Esophagus mucosa (tissue), 1 donor: ENCODE data around the gene HNRNPUL1. TPM values are rescaled to one million over a fixed set of nuclear protein-coding genes. Genes with fewer than 3 reads are reported as not detected.
A peak's percentile ranks its signal among the peaks of the same experiment; 100 is the strongest.
"Not testable (repeated sequence)": the region's sequence is repeated elsewhere in the genome, so short reads cannot be mapped to it uniquely, and the experiment has no call there.

Experiments used
- ATAC-seq: fragments of 200-7000 bp; cut with Tn5 transposase; one replicate; pipeline ENCODE4 v1.9.1; 2020
- total RNA-seq: library from RNA; stranded (reverse); gene quantifications from one replicate; pipeline ENCODE4 v1.2.4, GENCODE V29; 2023
- donor health status: DM: yes; HTN: yes; CAD: no.

HNRNPUL1 gene
- total RNA-seq: 116 TPM

DNA sequence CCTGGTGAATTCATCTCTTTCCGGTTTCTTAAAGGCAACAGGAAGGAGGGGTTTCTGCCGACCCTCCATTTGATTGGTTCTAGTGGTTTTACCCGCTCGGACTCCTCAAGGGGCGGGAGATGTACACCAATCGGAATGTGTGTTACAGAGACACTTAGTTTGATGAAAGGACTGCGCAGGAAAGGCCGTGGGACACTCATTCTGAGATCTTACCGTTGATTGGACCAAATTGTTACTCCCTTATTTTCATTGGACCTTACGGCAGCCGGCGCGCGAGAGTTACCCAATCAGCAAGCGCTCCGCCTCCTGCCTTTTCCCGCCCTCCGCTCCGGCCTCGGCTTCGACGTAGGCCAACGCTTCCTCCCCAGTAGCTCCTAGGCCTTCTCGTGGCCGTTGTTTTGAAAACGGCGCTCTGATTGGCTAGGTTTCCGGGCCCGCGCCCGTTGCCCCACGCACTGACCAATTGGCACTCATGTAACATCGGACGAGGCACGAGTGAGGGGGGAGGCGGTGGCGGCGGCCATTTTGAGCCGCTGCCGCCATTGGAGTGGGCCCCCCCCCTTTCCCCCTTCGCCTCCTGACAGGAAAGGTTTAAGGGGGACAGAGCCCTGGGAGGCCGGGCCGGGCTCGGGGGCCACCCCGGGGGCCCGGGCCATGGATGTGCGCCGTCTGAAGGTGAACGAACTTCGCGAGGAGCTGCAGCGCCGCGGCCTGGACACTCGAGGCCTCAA lies at the start of gene HNRNPUL1:
Gene HNRNPUL1 (plus strand): TSS at position 523 of the 731 bp plus-strand sequence. CDS start 132 bp downstream, at position 655.
- ATAC-seq: peak; percentile 87

DNA sequence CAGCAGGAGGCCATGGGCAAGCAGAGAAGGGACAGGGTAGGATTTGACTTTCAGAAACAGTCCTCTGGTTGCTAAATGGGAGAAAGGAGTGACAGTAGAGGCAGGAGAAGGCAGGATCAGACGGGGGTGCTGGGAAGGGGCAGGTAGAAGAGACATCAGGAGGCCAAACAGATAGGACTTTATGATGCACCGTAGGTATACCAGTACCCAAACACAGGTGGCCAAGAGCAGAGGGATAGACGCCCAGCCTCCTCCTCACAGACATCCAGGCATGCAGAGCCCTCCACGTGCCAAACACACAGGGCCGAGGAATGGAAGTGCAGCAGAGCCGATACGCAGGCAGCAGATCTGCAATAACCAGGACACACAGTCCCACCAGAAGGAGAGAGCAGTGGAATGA lies 46.4 kb upstream of the HNRNPUL1 start:
- no peak for ATAC-seq

DNA sequence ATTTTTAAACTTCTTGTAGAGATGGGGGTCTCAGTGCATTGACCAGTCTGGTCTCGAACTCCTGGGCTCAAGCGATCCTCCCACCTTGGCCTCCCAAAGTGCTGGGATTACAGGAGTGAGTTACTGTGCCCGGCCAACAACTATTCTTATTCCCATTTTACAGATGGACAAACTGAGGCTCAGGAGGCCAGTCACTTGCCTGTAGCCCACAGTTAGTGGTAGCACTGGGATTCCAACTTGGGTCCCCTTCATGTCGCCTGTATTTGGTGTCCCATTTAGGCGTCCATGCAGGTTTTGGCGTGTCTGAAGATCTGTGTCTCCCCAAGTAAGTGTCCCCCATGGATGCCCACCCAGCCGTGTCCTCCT lies 45.9 kb upstream of the HNRNPUL1 start:
- no peak for ATAC-seq

DNA sequence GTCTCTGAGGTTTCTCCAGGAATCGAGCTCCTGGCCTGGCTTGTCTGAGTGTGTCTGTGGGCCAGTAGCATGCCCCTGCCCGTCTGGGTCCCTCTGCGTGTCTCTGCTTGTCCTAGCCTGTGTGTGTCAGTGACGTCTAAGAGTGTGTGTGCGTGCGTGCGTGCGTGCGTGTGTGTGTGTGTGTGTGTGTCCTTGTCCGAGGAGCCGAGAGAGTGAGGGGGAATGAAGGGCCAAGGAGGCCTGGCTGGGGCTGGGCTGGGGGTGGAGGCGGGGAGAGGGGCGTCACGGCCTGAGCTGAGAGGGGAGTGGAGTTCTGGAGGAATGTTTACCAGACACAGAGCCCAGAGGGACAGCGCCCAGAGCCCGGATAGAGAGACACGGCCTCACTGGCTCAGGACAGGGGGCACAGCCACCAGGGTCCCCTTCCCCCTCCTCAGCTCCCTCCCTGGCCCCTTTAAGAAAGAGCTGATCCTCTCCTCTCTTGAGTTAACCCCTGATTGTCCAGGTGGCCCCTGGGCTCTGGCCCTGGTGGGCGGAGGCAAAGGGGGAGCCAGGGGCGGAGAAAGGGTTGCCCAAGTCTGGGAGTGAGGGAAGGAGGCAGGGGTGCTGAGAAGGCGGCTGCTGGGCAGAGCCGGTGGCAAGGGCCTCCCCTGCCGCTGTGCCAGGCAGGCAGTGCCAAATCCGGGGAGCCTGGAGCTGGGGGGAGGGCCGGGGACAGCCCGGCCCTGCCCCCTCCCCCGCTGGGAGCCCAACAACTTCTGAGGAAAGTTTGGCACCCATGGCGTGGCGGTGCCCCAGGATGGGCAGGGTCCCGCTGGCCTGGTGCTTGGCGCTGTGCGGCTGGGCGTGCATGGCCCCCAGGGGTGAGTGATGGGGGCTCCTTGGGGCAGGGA lies 45.3 kb upstream of the HNRNPUL1 start, which contains the start of gene AXL:
Gene AXL (plus strand): TSS at position 609 of the 893 bp plus-strand sequence. CDS start 170 bp downstream, at position 779.
- ATAC-seq: peak; percentile 89

DNA sequence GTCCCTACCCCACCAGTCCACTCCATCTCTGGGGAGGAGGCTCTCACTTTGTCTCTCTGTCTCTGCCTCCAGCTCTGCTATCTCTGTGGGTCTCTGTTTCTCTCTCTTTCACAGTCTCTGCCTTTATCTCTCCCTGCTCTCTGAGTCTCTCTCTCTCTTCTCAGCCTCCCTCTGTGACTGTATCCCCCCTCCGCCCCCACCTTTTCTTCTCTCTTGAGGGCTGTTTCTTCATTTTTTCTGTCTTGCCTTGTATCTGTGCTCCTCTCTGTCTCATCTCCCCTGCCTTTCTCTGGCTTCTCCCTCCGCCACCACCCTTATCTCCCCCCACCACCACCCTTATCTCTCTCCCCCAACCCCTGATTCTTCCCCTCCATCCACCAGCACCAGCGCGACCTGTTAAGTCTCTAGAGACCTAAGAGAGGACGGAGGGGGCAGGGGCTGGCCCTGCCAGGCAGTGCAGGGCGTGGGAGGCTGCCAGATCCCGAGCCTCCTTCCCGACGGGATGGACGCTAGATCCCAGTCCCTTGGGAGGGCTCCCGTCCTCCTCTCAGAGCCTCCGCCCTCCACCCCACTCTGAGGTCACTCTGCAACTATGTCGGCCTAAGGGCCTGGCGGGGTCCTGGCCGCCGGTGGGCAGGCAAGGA lies 44.1 kb upstream of the HNRNPUL1 start:
- ATAC-seq: no peak

DNA sequence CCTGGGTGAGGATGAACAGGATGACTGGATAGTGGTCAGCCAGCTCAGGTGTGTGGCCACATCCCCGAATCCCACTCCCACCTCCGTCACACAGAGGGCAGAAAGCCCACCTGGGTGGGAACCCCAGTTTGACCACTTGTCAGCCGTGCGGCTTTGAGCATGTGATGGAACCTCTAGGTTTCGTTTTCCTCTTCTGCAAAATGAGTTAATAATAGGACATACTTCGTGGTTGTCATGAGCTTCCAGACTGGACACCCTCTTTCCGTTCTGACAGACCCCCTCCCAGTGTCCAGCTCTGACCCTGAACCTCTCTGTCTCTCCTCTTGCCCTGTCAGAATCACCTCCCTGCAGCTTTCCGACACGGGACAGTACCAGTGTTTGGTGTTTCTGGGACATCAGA lies 43.4 kb upstream of the HNRNPUL1 start:
- no peak for ATAC-seq

DNA sequence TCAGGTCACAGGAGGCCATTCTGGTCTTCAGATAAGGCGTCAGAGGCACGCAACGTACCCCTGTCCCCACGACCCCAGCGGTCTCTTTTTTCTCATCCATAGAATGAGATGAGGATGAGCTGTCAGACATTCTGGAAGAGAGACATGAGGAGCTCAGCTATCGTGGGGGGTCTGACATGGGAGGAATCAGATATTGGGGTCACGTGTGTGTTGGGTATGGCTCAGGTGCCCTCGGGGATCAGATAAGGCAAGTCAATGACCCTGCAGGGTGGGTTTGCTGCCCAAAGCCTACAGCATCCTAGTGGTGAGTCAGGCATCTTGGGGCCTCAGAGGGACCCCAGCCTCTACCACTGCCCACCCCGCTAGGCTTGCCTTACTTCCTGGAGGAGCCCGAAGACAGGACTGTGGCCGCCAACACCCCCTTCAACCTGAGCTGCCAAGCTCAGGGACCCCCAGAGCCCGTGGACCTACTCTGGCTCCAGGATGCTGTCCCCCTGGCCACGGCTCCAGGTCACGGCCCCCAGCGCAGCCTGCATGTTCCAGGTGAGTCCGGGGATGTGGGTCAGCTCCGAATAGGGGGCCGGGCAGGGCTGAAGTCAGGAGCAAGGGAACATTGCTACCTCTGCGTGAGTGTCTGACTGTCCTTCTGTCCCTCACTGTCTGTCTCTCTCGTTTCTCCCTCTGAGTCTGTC lies 42.5 kb upstream of the HNRNPUL1 start:
- no peak for ATAC-seq

DNA sequence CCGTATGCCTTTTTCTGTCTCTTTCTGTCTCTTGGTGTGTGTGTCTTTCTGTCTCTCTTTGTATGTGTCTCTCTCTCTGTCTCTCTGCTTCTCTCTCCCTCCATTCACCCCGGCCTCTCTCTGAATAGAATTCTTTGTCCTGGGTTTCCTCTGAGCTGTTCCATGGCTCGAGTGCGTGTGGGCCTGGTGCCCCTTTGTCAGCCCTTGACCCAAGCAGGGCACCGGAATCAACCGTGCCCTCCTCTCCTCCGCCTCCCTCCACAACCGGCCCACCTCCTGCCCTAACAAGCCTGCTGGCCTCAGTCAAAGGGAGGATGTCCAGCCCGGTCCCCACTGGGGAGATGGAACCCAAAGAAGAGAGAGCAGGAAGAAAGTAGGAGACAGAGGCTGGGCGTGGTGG lies 41.9 kb upstream of the HNRNPUL1 start:
- ATAC-seq: no peak

DNA sequence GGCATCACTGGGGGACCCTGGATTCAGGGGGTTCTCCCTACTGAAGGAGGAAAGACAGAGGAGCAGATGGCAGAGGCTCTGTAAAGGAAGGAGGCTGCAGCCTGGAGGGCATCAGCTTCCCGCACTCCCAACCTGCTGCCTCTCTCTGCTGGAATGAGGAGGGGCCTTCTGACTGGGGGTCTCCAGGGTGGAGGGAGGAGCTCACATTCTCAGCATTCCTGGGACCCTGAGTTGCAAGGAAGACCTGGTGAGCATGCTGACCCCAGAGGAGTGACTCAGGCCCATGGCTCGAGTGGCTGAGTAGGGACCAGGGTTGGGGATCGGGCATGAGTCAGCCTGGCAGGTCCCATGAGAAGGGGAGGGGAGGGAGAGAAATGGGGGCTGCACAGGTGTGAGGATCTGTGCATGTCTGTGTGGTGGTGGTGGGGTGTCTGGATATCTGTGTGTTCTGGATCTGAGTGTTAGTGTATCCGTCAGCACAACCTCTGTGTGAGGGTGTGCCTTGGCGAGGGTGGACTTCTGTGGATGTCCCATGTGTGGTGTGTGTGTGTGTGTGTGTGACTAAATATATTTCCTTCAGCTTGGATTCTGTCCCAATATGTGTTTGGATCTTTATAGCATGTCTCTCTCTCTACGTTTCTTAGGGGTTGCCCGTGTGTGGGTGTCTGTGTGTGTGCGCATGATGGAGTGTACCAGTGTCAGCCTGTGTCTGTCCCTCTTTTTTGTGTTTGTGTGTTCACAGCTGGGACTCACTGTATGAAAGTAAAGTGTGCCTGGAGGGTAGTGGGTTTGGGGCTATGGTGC lies 40.5 kb upstream of the HNRNPUL1 start:
- no peak for ATAC-seq

DNA sequence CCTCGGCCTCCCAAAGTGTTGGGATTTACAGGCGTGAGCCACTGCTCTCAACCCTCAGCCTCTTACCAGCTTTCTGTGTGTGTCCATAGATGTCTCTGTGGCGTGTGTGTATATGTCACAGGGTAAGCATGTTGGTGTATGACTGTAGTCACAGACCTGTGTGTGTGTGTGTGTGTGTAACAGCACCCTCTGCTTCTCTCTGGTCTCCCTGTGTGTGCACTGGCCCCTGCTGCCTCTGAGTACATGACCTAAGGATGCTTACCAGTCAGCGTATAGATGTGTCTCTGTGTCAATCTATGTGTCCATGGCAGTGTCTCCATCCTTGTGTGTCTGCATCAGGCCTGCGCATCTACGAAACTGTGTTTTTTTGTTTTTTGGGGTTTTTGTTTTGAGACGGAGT lies 39.5 kb upstream of the HNRNPUL1 start:
- ATAC-seq: no peak

DNA sequence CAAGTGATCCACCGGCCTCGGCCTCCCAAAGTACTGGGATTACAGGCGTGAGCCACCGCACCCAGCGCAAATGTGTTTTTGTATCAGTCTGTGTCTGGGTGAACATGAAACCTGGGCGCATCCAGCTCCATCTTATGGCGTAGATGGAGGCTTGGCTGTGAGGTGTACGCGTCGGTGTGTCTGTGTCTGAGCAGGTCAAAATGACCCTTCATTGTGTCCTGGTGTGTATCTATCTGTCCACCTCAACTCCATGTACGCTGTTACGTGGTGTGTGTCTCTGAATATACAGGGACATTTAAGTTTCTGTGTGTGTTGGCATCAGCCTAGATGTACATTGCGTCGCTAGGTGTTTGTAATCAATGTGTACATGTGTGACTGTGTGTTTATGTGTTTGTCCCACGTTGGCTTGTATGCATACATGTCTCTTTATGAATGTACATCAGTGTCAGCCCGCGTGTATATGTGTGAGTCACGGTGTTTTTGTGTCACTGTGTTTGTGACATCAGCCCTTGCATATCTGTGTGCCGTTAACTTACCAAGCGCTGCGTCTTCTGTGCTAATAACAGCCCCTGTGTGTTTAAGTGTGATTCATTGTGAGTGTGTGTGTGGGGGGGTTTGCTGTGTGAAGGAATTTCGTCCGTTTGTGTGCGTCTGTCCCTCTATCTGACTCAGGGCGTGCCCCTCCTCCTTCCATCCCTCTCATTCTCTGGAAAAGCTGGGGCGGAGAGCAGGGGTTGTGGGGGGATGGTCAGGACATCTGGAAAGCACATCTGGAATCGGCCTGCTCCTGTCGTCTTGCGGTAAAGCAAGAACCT lies 38.7 kb upstream of the HNRNPUL1 start:
- ATAC-seq: peak; percentile 44

DNA sequence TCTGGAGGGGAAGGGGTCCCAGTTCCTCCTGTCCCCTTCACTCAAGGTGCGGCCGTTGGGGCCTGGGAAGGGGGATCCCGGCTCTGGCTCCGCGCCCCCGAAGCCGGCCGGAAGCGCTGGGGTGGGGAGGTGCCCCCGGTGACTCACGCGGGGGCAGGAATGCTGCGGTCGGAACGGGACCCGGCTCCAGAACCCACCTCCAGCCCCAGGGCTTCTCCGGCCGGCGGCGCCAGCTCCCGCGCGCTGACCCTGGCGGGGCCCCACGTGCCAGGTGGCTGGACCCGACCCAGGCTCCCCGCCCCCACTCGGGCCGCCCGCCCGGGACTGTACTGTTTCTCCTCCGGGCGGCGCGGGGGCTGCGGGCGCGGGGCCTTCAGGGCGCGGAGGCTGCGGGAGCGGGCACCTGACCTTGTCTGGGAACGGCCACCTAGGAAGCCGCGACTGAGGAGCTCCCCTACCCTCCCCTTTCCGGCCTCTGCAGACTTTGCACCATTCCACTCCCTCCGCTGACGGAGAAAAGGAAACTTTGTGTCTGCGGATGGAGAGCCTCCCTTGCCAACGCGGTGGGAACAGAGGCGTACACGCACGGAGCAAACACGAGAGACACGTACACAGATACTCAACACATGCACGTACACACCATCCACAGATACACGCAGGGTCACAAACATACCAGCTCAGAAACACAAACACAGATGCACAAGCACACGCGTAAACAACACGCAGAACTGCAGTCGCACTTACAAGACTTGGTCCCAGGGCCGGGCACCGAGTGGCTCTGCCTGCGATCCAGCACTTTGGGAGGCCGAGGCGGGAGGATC lies 37.9 kb upstream of the HNRNPUL1 start:
- peak; percentile 40 for ATAC-seq

DNA sequence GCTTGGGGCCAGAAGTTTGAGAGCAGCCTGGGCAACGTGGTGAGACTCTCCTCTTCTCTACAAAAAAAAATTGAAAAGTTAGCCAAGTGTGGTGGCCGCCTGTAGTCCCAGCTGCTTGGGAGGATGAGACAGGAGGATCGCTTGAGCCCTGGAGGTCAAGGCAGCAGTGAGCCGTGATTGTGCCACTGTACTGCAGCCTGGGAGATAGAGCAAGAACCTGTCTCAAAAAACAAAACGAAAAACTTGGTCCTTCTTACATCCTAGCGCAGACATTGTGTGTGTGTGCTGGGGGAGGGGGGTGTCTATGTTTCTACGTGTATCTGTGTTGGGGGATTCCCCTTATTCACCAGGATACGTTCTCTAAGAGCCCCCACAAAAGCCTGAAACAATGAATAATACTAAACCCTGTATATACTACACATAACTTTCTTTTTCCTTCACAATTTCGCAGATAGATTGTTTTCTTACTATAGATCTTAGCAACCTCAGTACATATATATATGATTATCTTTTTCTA lies 37.2 kb upstream of the HNRNPUL1 start:
- ATAC-seq: no peak

DNA sequence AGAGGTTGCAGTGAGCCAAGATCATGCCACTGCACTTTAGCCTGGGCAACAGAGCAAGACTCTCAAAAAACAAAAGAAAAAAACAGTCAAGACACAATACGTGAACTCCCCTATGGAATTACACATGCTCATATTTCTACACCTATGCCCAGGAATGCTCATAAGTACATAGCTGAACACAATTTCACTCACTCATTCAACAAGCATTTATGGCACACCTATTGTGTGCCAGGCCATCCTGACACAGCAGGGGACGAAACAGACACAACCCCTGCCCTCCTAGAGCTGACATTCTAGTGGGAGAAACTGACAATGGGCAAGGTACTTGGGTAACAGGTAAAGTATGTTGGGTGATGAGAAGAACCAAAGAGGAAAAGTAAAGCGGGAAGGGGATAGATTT lies 35.7 kb upstream of the HNRNPUL1 start:
- no peak for ATAC-seq

DNA sequence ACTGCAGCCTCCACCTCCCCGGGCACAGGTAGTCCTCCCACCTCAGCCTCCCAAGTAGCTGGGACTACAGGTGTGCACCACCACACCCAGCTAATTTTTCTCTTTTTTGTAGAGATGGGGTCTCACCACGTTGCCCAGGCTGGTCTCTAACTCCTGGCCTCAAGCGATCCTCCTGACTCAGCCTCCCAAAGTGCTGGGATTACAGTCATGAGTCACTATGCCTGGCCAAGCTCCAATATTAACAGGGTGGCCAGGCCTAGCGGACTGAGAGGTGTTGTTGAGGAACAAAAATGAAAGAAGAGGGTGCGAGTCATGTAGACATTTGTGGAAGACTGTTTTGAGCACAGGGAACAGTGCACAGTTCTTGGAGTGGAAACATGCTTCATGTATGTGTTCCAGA lies 34.8 kb upstream of the HNRNPUL1 start:
- not testable (repeated sequence) for ATAC-seq

DNA sequence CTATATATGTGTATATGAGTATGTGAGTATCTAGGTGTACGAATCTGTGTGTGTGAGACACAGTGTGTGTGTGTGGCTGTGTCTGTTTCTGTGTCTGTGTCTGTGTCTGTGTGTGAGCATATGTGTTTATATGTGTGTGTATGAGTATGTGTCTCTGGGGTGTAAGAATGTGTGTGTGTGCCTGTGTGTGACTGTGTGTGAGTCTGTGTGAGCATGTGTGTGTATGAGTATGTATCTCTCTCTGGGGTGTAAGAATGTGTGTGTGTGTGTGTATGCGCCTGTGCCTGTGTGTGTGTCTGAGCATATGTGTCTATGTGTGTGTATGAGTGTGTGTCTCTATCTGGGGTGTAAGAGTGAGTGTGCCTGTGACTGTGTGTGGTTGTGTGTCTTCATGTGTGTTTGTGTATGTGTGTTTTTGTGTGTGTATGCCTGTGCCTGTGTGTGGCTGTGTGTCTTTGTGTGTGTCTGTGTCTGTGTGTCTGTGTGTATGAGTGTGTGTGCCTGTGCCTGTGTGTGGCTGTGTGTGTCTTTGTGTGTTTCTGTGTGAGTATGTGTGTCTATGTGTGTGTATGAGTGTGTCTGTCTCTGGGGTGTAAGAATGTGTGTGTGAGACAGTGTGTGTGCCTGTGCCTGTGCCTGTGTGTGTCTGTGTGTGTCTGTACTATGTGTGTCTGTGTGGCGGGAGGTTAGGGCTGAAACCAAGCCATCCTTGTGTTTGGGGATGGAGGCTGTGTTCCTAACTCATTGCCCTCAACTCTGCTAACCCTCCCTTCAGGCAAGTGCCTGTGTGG lies 33.9 kb upstream of the HNRNPUL1 start:
- ATAC-seq: no peak

DNA sequence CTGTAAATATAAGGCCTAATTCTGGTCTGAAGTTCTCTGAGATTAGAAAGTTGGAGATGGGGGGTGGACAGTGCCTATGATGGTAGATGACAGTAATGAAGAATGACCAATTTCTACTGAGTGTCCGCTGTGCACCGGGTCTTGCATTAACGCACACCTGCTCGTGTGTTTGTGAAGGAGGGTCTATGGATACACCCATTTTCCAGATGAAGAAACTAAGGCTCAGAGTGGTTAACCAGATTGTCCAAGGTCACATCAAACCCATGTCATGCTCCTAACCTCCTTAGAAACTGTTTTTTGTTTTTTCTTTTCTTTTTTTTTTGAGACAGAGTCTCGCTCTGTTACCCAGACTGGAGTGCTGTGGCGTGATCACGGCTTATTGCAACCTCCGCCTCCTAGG lies 31.5 kb upstream of the HNRNPUL1 start:
- ATAC-seq: no peak

DNA sequence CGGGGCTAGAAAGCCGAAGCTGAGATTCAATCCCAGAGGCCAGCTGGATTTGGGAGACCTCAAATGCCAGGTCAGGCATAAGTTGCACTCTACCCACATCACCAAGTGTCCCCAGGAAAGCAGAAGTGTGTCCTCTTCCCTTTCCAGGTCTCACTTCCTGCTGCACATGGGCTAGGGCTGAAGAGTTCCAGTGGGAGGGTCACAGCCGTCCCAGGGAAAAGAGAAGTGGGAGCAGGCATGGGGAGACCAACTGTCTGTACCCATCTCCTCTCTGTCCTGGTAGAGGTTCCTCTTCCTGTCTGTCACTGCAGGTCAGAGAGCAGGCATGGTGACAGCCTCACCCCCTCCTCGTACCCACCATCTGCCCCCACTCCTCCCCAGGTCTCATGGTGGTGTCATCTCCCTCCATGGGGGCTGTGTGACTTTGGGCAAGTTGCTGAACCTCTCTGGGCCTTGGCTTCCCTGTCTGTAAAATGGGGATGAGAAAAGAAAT lies 30.4 kb upstream of the HNRNPUL1 start:
- no peak for ATAC-seq
